HG02943 (cell line): Measurements from ENCODE around the gene NCEH1.
A peak's percentile ranks its signal among the peaks of the same experiment; 100 is the strongest.

Experiments used
- ATAC-seq: cut with Tn5 transposase; IDR thresholded peaks from one replicate; pipeline ENCODE4 v1.9.1; 2021; ENCODE audit warnings: mild to moderate bottlenecking, low read depth, moderate library complexity; ENCODE audit not compliant: unreplicated experiment

Gene NCEH1

GRCh38 chr3:172592898-172593669, 117.8 kb downstream of the NCEH1 start:
- ATAC-seq: no peak

GRCh38 chr3:172591876-172592771, 118.7 kb downstream of the NCEH1 start:
- ATAC-seq: peak; percentile 85

- no peak for ATAC-seq
Observed at GRCh38 chr3:172591125-172591605, 119.7 kb downstream of the NCEH1 start.

- no peak for ATAC-seq
Observed at GRCh38 chr3:172586436-172586835, 124.4 kb downstream of the NCEH1 start.

GRCh38 chr3:172585954-172586353, 124.9 kb downstream of the NCEH1 start:
- ATAC-seq: no peak

GRCh38 chr3:172582712-172583111, 128.2 kb downstream of the NCEH1 start:
- no peak for ATAC-seq

- no peak for ATAC-seq
Observed at GRCh38 chr3:172581757-172582166, 129.1 kb downstream of the NCEH1 start.

- no peak for ATAC-seq
Observed at GRCh38 chr3:172580680-172581401, 130.0 kb downstream of the NCEH1 start.
